GM12878 (cell line): Measurements from ENCODE around the gene PRKX.

Source experiments
- BRCA1 ChIP-seq: IDR thresholded peaks from 2 replicates; pipeline ENCODE4 v1.6.1; 2011; ENCODE audit warnings: low read depth, low read length, improper control_type of control experiment
- EZH2 ChIP-seq: IDR thresholded peaks from 2 replicates; pipeline ENCODE4 v1.6.1; 2012; ENCODE audit warnings: low read depth, mild to moderate bottlenecking, control low read depth, inconsistent platforms, low read length, borderline replicate concordance; ENCODE audit not compliant: control insufficient read depth
- FOXM1 ChIP-seq: IDR thresholded peaks from 2 replicates; pipeline ENCODE4 v1.6.1; 2012; ENCODE audit warnings: low read depth, mild to moderate bottlenecking, inconsistent platforms, low read length, moderate library complexity
- HDAC6 ChIP-seq: fragments of 200-600 bp; sonication (generic); IDR thresholded peaks from one replicate; pipeline ENCODE4 v1.8.0; 2017; ENCODE audit warnings: antibody characterized with exemption; ENCODE audit not compliant: unreplicated experiment
- JUND ChIP-seq: IDR thresholded peaks from 2 replicates; pipeline ENCODE4 v1.6.1; 2012; ENCODE audit warnings: low read depth, mild to moderate bottlenecking, low read length, improper control_type of control experiment, moderate library complexity
- RCOR1 ChIP-seq: conservative IDR thresholded peaks from 2 replicates; pipeline ENCODE4 v1.6.1; 2012; ENCODE audit warnings: low read depth, low read length, improper control_type of control experiment
- ZNF24 ChIP-seq: fragments of 450-650 bp; IDR thresholded peaks from 2 replicates; pipeline ENCODE4 v1.6.1; 2017; ENCODE audit warnings: antibody characterized with exemption, mild to moderate bottlenecking
- ZZZ3 ChIP-seq: IDR thresholded peaks from 2 replicates; pipeline ENCODE4 v1.6.1; 2011; ENCODE audit warnings: low read depth; ENCODE audit not compliant: control insufficient read depth, insufficient read length
- TF ChIP-seq, protein P1 (sequence below), 3 experiments: IDR thresholded peaks in 2 of 3; conservative IDR thresholded peaks in 1 of 3; 2 replicates each; pipeline ENCODE4 v1.5.1; 2011; ENCODE audit warnings: low read depth in 3 of 3, low read length in 3 of 3, mild to moderate bottlenecking in 3 of 3, control low read depth in 2 of 3, moderate library complexity in 2 of 3, inconsistent platforms in 1 of 3, mixed read lengths in 1 of 3; ENCODE audit not compliant: control insufficient read depth in 2 of 3, insufficient read depth in 1 of 3; ENCODE audit errors: extremely low read depth in 1 of 3

DNA sequence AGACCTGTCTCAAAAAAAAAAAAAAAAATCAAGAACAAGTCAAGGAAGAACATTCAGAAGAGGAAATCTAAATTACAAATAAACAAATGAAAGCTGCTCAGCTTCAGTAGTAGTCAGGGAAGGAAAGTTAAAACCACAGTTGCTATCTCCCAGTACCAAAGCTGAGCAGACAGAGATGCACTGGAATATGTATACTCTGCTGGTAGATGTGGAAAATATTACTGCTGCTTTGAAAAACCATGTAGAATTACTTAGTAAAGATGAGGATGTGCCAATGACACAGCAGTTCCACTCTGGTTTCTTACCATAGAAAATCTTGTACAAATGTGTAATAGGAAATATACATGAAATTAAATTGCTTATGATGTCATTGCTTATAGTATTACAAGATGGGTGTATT is 25.1 kb upstream of the PRKX start:
- TF ChIP-seq JUND (no peak), RCOR1 (no peak), ZNF24 (no peak), HDAC6 (no peak), FOXM1 (no peak), ZZZ3 (no peak), BRCA1 (no peak), EZH2 (no peak)
- TF ChIP-seq, protein P1, sequence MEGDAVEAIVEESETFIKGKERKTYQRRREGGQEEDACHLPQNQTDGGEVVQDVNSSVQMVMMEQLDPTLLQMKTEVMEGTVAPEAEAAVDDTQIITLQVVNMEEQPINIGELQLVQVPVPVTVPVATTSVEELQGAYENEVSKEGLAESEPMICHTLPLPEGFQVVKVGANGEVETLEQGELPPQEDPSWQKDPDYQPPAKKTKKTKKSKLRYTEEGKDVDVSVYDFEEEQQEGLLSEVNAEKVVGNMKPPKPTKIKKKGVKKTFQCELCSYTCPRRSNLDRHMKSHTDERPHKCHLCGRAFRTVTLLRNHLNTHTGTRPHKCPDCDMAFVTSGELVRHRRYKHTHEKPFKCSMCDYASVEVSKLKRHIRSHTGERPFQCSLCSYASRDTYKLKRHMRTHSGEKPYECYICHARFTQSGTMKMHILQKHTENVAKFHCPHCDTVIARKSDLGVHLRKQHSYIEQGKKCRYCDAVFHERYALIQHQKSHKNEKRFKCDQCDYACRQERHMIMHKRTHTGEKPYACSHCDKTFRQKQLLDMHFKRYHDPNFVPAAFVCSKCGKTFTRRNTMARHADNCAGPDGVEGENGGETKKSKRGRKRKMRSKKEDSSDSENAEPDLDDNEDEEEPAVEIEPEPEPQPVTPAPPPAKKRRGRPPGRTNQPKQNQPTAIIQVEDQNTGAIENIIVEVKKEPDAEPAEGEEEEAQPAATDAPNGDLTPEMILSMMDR (IDR thresholded peaks at IDR 0.05 in 2 of 3, conservative IDR thresholded peaks at IDR 0.05 in 1 of 3; ENCODE audit: control insufficient read depth in 2 of 3, extremely low read depth in 1 of 3, insufficient read depth in 1 of 3, low read depth in 3 of 3, low read length in 3 of 3) = no peak
